GM18499 (cell line): Measurements from ENCODE around the gene BUB1B.

Source experiments
- ATAC-seq: cut with Tn5 transposase; IDR thresholded peaks from one replicate; pipeline ENCODE4 v1.9.1; 2021; ENCODE audit warnings: moderate number of reproducible peaks; ENCODE audit not compliant: insufficient read depth, unreplicated experiment

The BUB1B gene

DNA sequence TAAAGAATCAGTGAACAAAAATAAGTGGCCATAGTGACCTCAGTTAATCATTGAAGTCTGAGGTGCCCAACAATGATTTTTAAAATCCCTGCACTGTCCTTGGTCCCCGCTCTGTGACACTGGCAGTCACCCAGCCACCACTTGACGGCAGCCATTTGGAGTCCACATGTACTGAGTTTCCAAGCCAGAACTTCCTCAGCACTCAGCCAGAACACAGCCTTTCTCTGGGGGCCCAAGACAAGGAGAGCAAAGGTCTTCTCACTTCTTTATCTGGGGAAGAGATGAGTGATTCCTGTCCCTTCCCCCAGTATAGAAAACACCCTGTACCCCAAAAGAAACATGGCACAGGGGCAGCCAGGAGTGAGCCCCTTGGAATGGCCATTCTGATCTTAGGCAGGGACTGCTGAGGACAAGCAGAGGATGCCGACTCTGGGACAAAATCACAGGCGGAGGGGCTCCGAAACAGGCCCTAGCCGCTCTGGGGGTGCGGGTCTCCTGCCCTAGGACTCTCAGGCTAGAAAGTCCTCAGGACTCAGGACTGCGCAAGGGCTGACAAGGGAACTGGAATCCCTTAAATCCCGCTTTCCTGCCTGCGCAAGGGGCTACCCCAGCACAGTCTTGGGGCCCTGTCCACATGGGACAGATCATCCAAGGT is 90.7 kb downstream of the BUB1B start:
- ATAC-seq = no peak

- ATAC-seq = no peak
Observed at GRCh38 chr15:40252141-40252437, 91.2 kb downstream of the BUB1B start.

- no peak for ATAC-seq
Observed at GRCh38 chr15:40252438-40253166, 91.7 kb downstream of the BUB1B start.

DNA sequence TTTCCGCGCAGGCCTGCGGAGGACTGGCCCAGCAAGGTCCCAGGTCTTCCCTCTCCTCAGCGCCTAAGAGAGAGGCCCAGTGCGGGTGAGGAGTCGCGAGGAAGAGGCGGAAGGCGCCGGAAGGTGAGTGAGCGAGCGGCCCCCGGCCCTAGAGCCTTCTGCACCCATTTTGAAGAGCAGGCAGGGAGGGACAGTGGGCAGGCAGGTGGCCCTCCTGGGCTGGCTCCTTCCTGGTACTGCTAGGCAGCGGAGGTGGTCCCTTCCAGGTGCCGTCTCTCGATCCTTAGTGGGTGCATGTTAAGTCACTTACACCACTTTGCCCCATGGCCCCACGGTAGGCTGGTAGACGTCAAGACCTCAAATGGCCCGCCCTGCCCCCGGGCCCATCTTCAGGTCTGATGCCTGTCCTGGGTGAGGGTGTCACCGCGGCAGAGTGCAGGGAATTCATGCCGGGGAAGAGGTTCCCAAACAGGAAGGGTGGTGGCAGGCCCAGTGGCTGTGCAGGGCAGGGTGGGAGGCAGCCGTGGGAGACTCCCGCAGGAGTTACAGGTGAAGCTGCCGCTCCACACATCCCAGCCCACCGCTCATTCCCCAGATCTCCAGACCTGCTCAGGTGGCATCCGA is 92.4 kb downstream of the BUB1B start:
- no peak for ATAC-seq

DNA sequence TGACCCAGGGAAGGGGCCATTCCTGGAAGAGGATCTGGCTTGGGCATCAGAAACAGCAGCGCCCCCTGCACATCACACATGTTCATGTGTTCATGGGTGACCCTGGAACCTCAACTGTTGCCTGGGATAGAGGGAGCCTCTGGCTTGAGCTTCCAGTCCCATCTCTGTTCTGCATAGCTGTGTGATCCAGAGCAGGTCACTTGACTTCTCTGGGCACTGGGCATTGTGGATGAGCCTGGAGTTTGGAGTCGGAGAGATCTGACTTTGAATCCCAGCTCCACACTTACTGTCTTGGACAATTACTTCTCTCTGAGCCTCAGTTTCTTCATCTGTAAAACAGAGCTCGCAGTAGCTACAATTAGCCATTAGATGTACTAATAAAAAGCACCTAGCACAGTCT is 93.6 kb downstream of the BUB1B start:
- no peak for ATAC-seq

DNA sequence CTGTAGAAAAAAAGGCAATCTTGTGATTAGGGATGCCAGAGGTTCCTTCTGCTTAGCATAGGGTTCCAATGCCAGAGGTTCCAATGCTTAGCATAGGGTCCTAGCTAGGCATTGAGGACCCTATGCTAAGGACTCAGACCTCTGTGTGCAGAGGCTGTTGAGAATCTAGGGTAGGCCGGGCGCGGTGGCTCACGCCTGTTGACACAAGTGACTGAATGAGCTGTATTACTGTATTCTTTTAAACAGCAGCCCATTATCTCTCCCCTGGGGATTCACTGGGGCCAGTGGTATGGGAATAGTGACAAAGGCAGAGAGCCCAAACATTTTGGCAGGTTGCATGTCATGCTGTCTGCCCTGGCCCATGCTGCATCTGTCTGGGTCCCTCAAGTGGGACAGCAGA is 94.2 kb downstream of the BUB1B start:
- no peak for ATAC-seq

DNA sequence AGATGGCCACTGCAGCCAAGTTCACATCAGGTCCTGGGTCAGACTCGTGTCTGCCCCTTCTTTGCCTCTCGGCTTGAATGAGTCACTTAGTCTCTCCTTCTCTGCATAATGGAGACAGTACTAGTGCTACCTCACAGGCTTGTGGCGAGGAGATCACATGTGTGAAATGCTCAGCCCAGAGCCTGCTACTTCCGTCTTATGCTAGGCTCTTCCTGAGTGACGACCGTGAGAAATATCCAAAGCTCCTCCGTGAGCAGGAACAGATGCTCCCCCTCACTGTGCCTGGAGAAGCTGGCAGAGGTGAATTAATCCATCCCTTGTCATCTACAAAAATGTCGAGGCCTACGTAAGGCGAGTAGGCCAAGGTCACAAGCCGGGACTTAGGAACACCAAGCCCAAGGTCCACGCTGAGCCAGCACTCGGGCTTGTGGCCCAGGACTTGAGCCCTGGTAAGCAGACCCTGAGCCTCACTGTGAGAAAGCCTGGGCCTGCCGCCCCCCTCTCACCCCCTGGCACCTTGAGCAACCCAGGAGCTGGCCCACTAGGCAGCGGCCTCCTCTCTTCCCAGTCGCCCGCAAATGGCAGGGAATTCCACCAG is 95.9 kb downstream of the BUB1B start:
- no peak for ATAC-seq

- no peak for ATAC-seq
Observed at GRCh38 chr15:40257656-40258450, 97.0 kb downstream of the BUB1B start.

DNA sequence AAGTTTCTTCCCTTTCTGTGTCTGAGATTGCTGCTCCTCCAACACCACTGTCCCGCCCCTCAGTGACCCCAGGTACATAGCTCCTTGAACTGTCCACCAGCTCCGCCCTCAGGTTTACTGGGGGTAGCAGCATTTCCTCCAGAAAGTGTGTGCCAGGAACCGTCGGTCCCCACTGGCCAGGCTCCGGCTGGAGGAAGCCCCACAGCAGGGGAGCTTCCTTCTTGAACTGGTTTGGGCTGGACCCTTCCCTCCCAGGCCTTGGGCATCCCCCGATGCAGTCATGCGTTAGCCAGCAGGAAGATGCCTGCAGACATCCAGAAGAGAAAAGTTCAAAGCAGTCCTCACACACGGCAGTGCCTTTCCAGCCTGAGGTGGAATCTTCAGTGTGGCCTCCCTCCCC is 97.7 kb downstream of the BUB1B start:
- ATAC-seq = no peak

DNA sequence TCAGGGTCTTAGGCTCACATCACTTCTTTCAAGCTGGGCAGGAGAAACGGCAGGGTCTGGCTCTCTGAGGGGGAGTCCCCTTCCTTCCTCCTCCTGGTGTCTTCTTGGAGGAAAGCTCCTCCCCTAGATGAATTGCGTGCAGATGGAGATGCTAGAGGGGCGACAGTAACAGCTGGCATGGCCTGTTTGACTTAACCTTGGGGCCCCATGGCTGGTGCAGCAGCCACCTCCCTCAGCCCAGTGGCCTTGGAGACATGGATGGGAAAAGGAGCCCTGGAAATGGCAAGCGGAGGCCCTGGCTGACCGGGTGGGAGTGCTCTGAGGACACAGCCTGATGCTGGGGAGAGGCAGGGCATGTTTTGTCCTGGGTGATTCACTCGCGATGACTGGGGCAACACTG is 98.2 kb downstream of the BUB1B start:
- ATAC-seq = no peak

DNA sequence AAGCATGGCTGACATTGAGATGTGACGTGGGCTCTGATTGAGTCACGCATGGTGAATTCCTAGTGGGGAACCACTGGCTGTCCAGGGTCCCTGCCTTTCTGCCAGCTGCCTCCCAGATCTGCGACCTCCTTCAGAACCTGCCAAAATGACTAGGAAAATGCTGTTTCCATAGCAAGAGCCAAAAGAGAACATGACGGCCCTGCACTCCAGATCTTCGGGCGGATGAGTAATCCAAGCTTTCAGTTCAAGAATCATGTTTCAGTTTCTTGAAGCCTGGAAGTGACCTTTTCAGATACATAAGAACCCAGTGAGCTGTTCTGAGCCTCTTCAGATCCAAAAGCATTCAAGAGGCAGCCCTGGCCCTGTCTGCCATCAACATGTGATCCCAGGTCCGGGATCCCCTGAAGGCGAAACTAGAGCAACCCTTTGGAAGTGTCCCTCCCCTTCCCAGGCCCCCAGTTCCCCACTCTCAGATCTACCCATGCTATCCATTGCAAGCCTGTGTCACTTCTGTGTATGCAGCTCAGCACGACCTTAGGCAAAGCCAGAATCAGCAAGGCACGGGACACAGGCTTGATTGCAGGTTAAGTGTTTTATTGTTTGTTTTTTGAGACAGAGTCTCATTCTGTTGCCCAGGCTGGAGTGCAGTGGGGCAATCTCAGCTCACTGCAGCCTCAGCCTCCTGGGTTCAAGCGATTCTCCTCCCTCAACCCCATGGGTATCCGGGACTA is 102.3 kb downstream of the BUB1B start:
- no peak for ATAC-seq

- ATAC-seq = no peak
Observed at GRCh38 chr15:40264321-40265153, 103.7 kb downstream of the BUB1B start.

DNA sequence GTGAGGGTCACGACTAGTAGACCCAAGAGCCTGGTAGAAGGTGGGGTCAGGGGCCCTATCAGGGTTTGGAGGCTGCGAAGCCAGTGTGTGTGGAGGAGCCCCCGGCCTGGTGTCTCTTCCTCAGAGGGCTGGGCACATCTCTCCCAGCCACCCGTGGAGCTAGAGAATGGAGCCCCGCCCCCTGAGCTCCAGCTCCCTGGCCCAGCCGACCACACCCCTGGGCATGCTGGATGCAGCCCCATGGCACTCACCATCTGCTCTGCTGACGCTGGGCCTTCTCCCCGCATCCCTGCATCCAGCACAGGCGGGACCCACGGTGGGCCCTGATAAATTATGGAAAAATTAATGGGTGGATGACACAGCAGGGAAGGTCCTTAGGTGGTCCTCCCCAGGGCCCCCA is 104.5 kb downstream of the BUB1B start:
- ATAC-seq = no peak

DNA sequence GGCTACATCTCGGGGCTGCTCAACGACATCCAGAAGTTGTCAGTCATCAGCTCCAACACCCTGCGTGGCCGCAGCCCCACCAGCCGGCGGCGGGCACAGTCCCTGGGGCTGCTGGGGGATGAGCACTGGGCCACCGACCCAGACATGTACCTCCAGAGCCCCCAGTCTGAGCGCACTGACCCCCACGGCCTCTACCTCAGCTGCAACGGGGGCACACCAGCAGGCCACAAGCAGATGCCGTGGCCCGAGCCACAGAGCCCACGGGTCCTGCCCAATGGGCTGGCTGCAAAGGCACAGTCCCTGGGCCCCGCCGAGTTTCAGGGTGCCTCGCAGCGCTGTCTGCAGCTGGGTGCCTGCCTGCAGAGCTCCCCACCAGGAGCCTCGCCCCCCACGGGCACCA is 105.0 kb downstream of the BUB1B start:
- no peak for ATAC-seq

- ATAC-seq = no peak
Observed at GRCh38 chr15:40266828-40267304, 106.0 kb downstream of the BUB1B start.

- ATAC-seq = no peak
Observed at GRCh38 chr15:40267670-40268069, 106.8 kb downstream of the BUB1B start.

DNA sequence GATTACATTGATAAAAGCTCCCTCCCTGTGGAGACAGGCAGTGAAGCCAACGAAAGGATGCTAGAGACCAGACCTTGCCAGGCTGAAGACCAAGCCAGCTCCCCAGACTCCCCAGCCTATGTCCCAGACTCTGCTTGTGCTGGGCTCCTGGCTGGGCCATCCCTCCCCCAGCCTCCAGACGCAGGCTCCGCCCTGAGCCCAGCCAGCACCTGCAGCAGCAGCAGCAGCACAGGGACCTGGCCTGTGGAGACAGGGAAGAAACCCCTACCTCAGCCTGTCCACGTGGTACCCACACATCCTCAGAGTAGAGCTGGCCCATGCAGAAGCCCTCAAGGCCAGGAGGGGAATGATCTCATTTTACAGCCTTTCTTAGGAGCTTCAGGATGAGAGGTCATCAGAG is 108.7 kb downstream of the BUB1B start:
- ATAC-seq = no peak

DNA sequence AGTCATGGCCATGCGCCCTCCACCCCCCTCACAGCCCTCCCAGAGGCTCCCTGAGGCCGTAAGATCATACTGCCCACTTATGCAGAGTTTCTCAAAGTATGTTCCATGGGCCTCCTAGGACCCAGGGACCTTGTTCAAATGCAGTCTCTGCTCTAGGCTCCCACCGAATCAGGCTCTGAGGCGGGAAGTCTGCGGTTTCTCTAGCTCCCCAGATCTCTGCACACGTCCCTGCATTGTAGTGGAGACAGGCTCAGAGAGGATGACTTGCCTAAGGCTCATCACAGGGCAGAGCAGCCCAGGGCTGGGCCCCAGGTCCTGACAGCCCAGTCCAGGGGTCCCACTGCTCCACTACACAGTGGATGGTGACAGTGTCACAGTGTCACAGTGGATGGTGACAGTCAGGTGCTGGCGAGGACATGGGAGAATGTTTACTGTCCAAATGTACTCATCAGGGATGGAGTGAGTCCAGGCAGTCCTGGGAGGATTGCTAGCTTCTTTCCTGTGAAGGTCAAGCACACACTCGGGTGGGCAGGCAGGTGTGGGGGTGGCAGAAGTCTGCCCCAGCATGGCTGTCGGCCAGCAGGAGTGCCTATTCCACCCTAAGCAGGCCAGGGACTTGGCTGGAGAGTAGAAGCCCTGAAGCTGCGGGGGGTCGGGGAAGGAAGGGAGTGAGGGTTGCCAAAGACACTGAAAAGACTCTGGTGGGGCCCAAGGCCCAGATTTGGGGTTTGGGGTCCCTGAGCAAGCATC is 109.6 kb downstream of the BUB1B start:
- ATAC-seq = no peak
